ENCODE measurements around the gene ATRN.

- TF ChIP-seq POLR2A (IDR thresholded peaks at IDR 0.05) (no peak), CTCF (IDR thresholded peaks at IDR 0.05) (no peak), EP300 (IDR thresholded peaks at IDR 0.05) (no peak)
Measured at GRCh38 chr20:3590164-3590563, 119.3 kb downstream of the ATRN start.

Measured in tibial nerve (tissue), 4 donors.